ENCODE results near the gene PLA2G5. TPM values are rescaled to one million over a fixed set of nuclear protein-coding genes. Genes with fewer than 3 reads are reported as not detected.

The PLA2G5 gene
- total and polyA plus RNA-seq, 11 donors = 25.6 to 102 (median 43.9) TPM

- peaks cover 0 to 35% (median 3%) of the 10 kb centered on the region in 9 donors for H3K36me3 ChIP-seq
- no peaks in the 10 kb centered on the region for H3K9me3 ChIP-seq
- no peak for DNase-seq
- WGBS, 4 donors = 53 to 70% (median 63%) methylated on average over 19 to 20 of the region's 20 CpGs
- H3K4me3 ChIP-seq = no peak overlapping the region
- peak in 2 of 4 donors; percentile 6 to 14 for ATAC-seq
- intact Hi-C loops (cut with DNase I) = loop anchor here in 1 of 10 donors (10.0 kb wide), 1 partner anchor 106 kb away; the partner anchor contains the start of gene PLA2G2A
- H3K4me1 ChIP-seq = peaks cover 0 to 52% (median 22%) of the 10 kb centered on the region in 12 donors
- H3K27ac ChIP-seq = peak overlapping the region in 7 of 12 donors; percentile 21 to 59 (median 35)
- no peaks in the 10 kb centered on the region for H3K27me3 ChIP-seq
- TF ChIP-seq POLR2A (IDR thresholded peaks at IDR 0.05) (no peak), CTCF (IDR thresholded peaks at IDR 0.05) (no peak)
Observed at GRCh38 chr1:20080441-20081352, 10.7 kb downstream of the PLA2G5 start.

- TF ChIP-seq POLR2A (IDR thresholded peaks at IDR 0.05) = no peak
- no peak for TF ChIP-seq CTCF (IDR thresholded peaks at IDR 0.05)
- Histone ChIP-seq H3K27ac (peak overlapping the region in 3 of 12 donors; percentile 9 to 42 (median 30)), H3K9me3 (no peaks in the 10 kb centered on the region), H3K4me3 (no peak overlapping the region), H3K4me1 (peaks cover 0 to 49% (median 22%) of the 10 kb centered on the region in 12 donors), H3K36me3 (peaks cover 0 to 35% (median 9%) of the 10 kb centered on the region in 9 donors), H3K27me3 (no peaks in the 10 kb centered on the region)
- no peak for DNase-seq
- ATAC-seq = no peak
- intact Hi-C loops (cut with DNase I) = loop anchor here in 1 of 10 donors (10.0 kb wide), 1 partner anchor 107 kb away; the partner anchor contains the start of gene PLA2G2A
- 65 to 67% (median 66%) methylated on average over 6 to 8 of the region's 8 CpGs for WGBS, 4 donors
Observed at GRCh38 chr1:20081353-20081810, 11.4 kb downstream of the PLA2G5 start.

GRCh38 chr1:20082772-20083171 lies 12.8 kb downstream of the PLA2G5 start:
- no peak for DNase-seq
- H3K27me3 ChIP-seq = no peaks in the 10 kb centered on the region
- no peaks in the 10 kb centered on the region for H3K9me3 ChIP-seq
- H3K27ac ChIP-seq = peak overlapping the region in 5 of 12 donors; percentile 3 to 49 (median 35)
- intact Hi-C loops (cut with DNase I) = loop anchor here in 1 of 10 donors (10.0 kb wide), 1 partner anchor 108 kb away; the partner anchor contains the start of gene PLA2G2A
- WGBS, 4 donors = 56 to 69% (median 64%) methylated on average over 2 of the region's 2 CpGs
- peaks cover 0 to 37% (median 9%) of the 10 kb centered on the region in 9 donors for H3K36me3 ChIP-seq
- H3K4me3 ChIP-seq = no peak overlapping the region
- TF ChIP-seq CTCF (IDR thresholded peaks at IDR 0.05) = no peak
- TF ChIP-seq POLR2A (IDR thresholded peaks at IDR 0.05) = no peak
- H3K4me1 ChIP-seq = peaks cover 0 to 45% (median 21%) of the 10 kb centered on the region in 12 donors
- ATAC-seq = no peak
